Activated T-cell treated with anti-CD3 and anti-CD28 coated beads, Interleukin-2, amount 50 U/mL, for 24 hours (primary cell): Measurements from ENCODE around the gene CHRNA4.

Source experiments
- DNase-seq: peaks from one replicate; pipeline ENCODE4 v3.0.0-alpha.2; 2020
- H3K27ac Mint-ChIP-seq: 2 replicates; pipeline ENCODE4 v1.8.0; 2020; ENCODE audit warnings: mild to moderate bottlenecking, mixed read lengths
- H3K27me3 Mint-ChIP-seq: 2 replicates; pipeline ENCODE4 v1.8.0; 2020; ENCODE audit warnings: mixed read lengths
- H3K36me3 Mint-ChIP-seq: 2 replicates; pipeline ENCODE4 v1.8.0; 2020; ENCODE audit warnings: low read depth, mixed read lengths
- H3K4me1 Mint-ChIP-seq: 2 replicates; pipeline ENCODE4 v1.8.0; 2020; ENCODE audit warnings: low read depth, mixed read lengths
- H3K4me3 Mint-ChIP-seq: 2 replicates; pipeline ENCODE4 v1.8.0; 2020; ENCODE audit warnings: mild to moderate bottlenecking, moderate library complexity, mixed read lengths
- H3K9me3 Mint-ChIP-seq: 2 replicates; pipeline ENCODE4 v1.8.0; 2020; ENCODE audit warnings: mixed read lengths

The CHRNA4 gene

DNA sequence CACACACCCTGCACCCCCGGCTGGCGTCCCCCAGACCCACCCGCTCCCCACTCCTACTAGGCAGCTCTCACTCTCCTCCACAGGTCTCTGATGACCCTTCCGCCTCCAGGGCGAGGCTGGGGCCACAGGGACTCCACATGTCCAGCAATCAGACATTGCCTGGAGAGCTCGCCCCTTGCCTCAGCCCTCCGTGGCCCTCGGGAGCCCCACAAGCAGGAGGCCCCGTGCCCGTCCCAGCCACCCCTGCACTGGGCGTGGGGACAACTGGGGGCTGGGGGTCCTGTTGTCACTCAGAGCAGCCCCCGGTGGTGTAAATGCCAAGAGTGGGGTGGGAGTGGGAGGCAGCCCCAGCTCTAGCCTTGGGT lies 66.6 kb downstream of the CHRNA4 start:
- peaks cover 14% of the 10 kb centered on the region for H3K4me1 Mint-ChIP-seq
- DNase-seq, result no peak
- H3K27ac Mint-ChIP-seq, result no peak overlapping the region
- H3K4me3 Mint-ChIP-seq, result no peak overlapping the region
- peaks cover 15% of the 10 kb centered on the region for H3K27me3 Mint-ChIP-seq
- no peaks in the 10 kb centered on the region for H3K36me3 Mint-ChIP-seq
- no peaks in the 10 kb centered on the region for H3K9me3 Mint-ChIP-seq

DNA sequence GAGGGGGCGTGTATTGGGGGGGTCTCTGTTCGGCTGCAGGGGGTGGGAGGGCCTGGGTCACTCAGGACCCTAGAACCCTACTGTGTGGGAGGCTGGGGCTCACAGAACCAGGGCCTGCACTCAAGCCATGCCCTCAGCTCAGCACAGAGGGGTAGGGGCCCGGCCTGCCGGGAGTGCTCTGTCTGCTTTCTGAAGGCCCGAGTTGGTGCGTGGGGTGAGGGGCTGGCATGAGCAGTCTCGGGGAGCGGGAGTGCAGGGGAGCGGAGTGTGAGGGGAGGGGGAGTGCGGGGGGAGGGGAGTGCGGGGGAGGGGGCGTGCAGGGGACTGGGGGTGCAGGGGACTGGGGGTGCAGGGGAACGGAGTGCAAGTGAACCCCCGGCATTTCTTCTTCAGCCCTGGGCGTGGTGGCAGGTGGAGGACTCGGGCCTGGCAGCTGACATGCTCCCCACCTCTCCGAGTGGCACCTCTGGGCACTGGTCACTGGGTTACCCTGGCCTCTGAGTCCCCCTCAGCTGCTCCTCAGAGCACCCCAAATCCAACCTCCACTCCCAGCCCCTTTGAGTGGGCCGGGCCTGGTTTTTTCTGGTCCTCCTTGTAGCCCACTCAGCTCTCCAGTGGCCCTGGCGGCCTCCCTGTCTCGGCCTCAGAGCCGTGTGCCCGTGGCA lies 67.1 kb downstream of the CHRNA4 start:
- no peak overlapping the region for H3K27ac Mint-ChIP-seq
- peaks cover 14% of the 10 kb centered on the region for H3K4me1 Mint-ChIP-seq
- peaks cover 4% of the 10 kb centered on the region for H3K36me3 Mint-ChIP-seq
- no peaks in the 10 kb centered on the region for H3K9me3 Mint-ChIP-seq
- DNase-seq, result no peak
- peaks cover 10% of the 10 kb centered on the region for H3K27me3 Mint-ChIP-seq
- H3K4me3 Mint-ChIP-seq, result no peak overlapping the region

DNA sequence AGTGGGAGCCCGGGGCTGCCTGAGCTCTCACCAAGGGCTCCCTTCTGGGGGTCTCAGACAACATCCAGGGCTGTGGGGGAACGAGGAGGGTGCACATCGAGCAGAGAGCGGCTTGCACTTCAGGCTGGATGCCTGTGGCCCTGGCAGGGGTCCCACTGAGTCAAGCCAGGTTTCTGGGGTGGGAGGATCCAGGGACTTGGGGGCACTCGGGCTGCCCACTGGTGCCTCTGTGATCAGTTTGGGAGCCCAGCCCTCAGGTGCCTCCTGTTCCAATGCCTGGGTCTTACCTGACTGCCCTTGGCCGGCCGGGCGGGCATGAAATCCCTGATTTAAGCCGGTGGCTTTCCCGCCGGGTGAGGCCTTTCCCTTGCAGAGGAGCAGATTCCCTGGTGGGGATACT lies 67.7 kb downstream of the CHRNA4 start:
- peak overlapping the region; percentile 55 for H3K27ac Mint-ChIP-seq
- peaks cover 8% of the 10 kb centered on the region for H3K36me3 Mint-ChIP-seq
- peaks cover 5% of the 10 kb centered on the region for H3K27me3 Mint-ChIP-seq
- no peaks in the 10 kb centered on the region for H3K9me3 Mint-ChIP-seq
- H3K4me3 Mint-ChIP-seq, result no peak overlapping the region
- DNase-seq, result no peak
- H3K4me1 Mint-ChIP-seq, result peaks cover 14% of the 10 kb centered on the region
